ENCODE data around the gene ARSB. TPM values are rescaled to one million over a fixed set of nuclear protein-coding genes. Genes with fewer than 3 reads are reported as not detected.
A peak's percentile ranks its signal among the peaks of the same experiment; 100 is the strongest.

The ARSB gene
- polyA plus RNA-seq (ENCODE audit: insufficient read length in 12 of 12): 100 to 1,000 TPM in 1 of 12 donors, 10 to 100 TPM in 11; 14.5 to 414 (median 22.6) TPM
- long read RNA-seq, donor 1, full-length matches to known transcripts: 2 of 8 reads
- long read RNA-seq, donor 1, partial matches to known transcripts: 6 of 8 reads
- long read RNA-seq, donor 1, other reads (novel, unspliced or antisense): 0 of 8 reads
- long read RNA-seq, donor 2, full-length matches to known transcripts: 9 of 9 reads
- long read RNA-seq, donor 2, partial matches to known transcripts: 0 of 9 reads
- long read RNA-seq, donor 2, other reads (novel, unspliced or antisense): 0 of 9 reads
- long read RNA-seq, donor 3, full-length matches to known transcripts: 3 of 3 reads
- long read RNA-seq, donor 3, partial matches to known transcripts: 0 of 3 reads
- long read RNA-seq, donor 3, other reads (novel, unspliced or antisense): 0 of 3 reads
- long read RNA-seq, donor 4, full-length matches to known transcripts: 2 of 2 reads
- long read RNA-seq, donor 4, partial matches to known transcripts: 0 of 2 reads
- long read RNA-seq, donor 4, other reads (novel, unspliced or antisense): 0 of 2 reads
- long read RNA-seq, donor 5, full-length matches to known transcripts: 7 of 7 reads
- long read RNA-seq, donor 5, partial matches to known transcripts: 0 of 7 reads
- long read RNA-seq, donor 5, other reads (novel, unspliced or antisense): 0 of 7 reads
- long read RNA-seq, donor 6, full-length matches to known transcripts: 6 of 6 reads
- long read RNA-seq, donor 6, partial matches to known transcripts: 0 of 6 reads
- long read RNA-seq, donor 6, other reads (novel, unspliced or antisense): 0 of 6 reads
- long read RNA-seq, donor 7, full-length matches to known transcripts: 4 of 4 reads
- long read RNA-seq, donor 7, partial matches to known transcripts: 0 of 4 reads
- long read RNA-seq, donor 7, other reads (novel, unspliced or antisense): 0 of 4 reads
- long read RNA-seq, donor 8, full-length matches to known transcripts: 6 of 6 reads
- long read RNA-seq, donor 8, partial matches to known transcripts: 0 of 6 reads
- long read RNA-seq, donor 8, other reads (novel, unspliced or antisense): 0 of 6 reads
- long read RNA-seq, donor 9, full-length matches to known transcripts: 2 of 2 reads
- long read RNA-seq, donor 9, partial matches to known transcripts: 0 of 2 reads
- long read RNA-seq, donor 9, other reads (novel, unspliced or antisense): 0 of 2 reads
- long read RNA-seq, donor 10, full-length matches to known transcripts: 2 of 2 reads
- long read RNA-seq, donor 10, partial matches to known transcripts: 0 of 2 reads
- long read RNA-seq, donor 10, other reads (novel, unspliced or antisense): 0 of 2 reads
- long read RNA-seq, donor 11, full-length matches to known transcripts: 9 of 9 reads
- long read RNA-seq, donor 11, partial matches to known transcripts: 0 of 9 reads
- long read RNA-seq, donor 11, other reads (novel, unspliced or antisense): 0 of 9 reads

GRCh38 chr5:78985116-78985724, at the start of gene ARSB:
ARSB (minus strand) TSS chr5:78985310; CDS start chr5:78985248, 62 bp downstream.
- no peak for DNase-seq

GRCh38 chr5:79032782-79033181, 47.7 kb upstream of the ARSB start:
- DNase-seq: no peak

- DNase-seq: no peak
Observed at GRCh38 chr5:79032031-79032695, 47.1 kb upstream of the ARSB start.

- no peak for DNase-seq
Observed at GRCh38 chr5:79031485-79031867, 46.4 kb upstream of the ARSB start.

GRCh38 chr5:79030663-79031484, 45.8 kb upstream of the ARSB start:
- DNase-seq: no peak

- peak; percentile 81 for DNase-seq
Observed at GRCh38 chr5:79025054-79025472, 40.0 kb upstream of the ARSB start.

GRCh38 chr5:79023947-79024346, 38.8 kb upstream of the ARSB start:
- DNase-seq: no peak

- no peak for DNase-seq
Observed at GRCh38 chr5:79023348-79023747, 38.2 kb upstream of the ARSB start.

GRCh38 chr5:79022771-79023170, 37.7 kb upstream of the ARSB start:
- no peak for DNase-seq

- no peak for DNase-seq
Observed at GRCh38 chr5:79021753-79022152, 36.6 kb upstream of the ARSB start.

- peak; percentile 73 for DNase-seq
Observed at GRCh38 chr5:79020861-79021561, 35.9 kb upstream of the ARSB start.

- DNase-seq: no peak
Observed at GRCh38 chr5:79014631-79015030, 29.5 kb upstream of the ARSB start.

- DNase-seq: no peak
Observed at GRCh38 chr5:79011869-79012268, 26.8 kb upstream of the ARSB start.

GRCh38 chr5:79011219-79011836, 26.2 kb upstream of the ARSB start:
- no peak for DNase-seq

GRCh38 chr5:79008362-79008761, 23.3 kb upstream of the ARSB start:
- DNase-seq: no peak

- no peak for DNase-seq
Observed at GRCh38 chr5:79007872-79008271, 22.8 kb upstream of the ARSB start.

- DNase-seq: no peak
Observed at GRCh38 chr5:79005936-79006631, 21.0 kb upstream of the ARSB start.

GRCh38 chr5:79005151-79005550, 20.0 kb upstream of the ARSB start:
- DNase-seq: no peak
